ENCODE measurements around the gene TSEN34.

The TSEN34 gene

GRCh38 chr19:54153731-54154326 is 37.3 kb upstream of the TSEN34 start:
- POLR2A ChIA-PET, result interaction anchor here (8.0 kb wide), 1 partner anchor 16 kb away, joined by 87 read pairs; the partner anchor contains the start of gene CNOT3
- H3K27ac ChIP-seq (ENCODE audit: extremely low read depth, low read depth, low read length), result peak overlapping the region; percentile 2; the same call in 1 of the 2 replicates
- no peaks in the 10 kb centered on the region for H3K9me3 ChIP-seq (ENCODE audit: control insufficient read depth, insufficient read depth, low read depth, low read length)
- H3K4me3 ChIP-seq (ENCODE audit: low read depth, low read length), result no peak overlapping the region
- no peak for TF ChIP-seq CTCF (tag by site-specific recombination; IDR thresholded peaks at IDR 0.05)
- TF ChIP-seq ZBTB17 (tag by site-specific recombination; IDR thresholded peaks at IDR 0.05), result 0 out of 2 replicates have a peak, but pooled peaks have one; percentile 17
- no peak for TF ChIP-seq ZNF76 (tag by site-specific recombination; IDR thresholded peaks at IDR 0.05; ENCODE audit: borderline replicate concordance, low read depth)
- no peak for TF ChIP-seq ZNF292 (tag by site-specific recombination; IDR thresholded peaks at IDR 0.05; ENCODE audit: borderline replicate concordance, low read depth)
- CTCF ChIA-PET, result interaction anchor here (0.7 kb wide), 1 partner anchor 11 kb away, joined by 3 read pairs; no protein-coding TSS in a partner anchor
- peaks cover 51 to 89% of the 10 kb centered on the region in 2 experiments for H3K36me3 ChIP-seq (ENCODE audit: control insufficient read depth in 2 of 2, insufficient read depth in 1 of 2, low read length in 2 of 2)
- peaks cover 4% of the 10 kb centered on the region; the same call in 1 of the 2 replicates for H3K4me1 ChIP-seq (ENCODE audit: control insufficient read depth, insufficient read depth, low read length)

GRCh38 chr19:54154603-54155345 is 36.3 kb upstream of the TSEN34 start:
- Histone ChIP-seq H3K4me3 (ENCODE audit: low read depth, low read length) (no peak overlapping the region), H3K4me1 (ENCODE audit: control insufficient read depth, insufficient read depth, low read length) (peaks cover 4% of the 10 kb centered on the region; the same call in 1 of the 2 replicates), H3K9me3 (ENCODE audit: control insufficient read depth, insufficient read depth, low read depth, low read length) (no peaks in the 10 kb centered on the region), H3K27ac (ENCODE audit: extremely low read depth, low read depth, low read length) (peak overlapping the region; percentile 2; the same call in 1 of the 2 replicates), H3K36me3 (ENCODE audit: control insufficient read depth in 2 of 2, insufficient read depth in 1 of 2, low read length in 2 of 2) (peaks cover 43 to 79% of the 10 kb centered on the region in 2 experiments)
- TF ChIP-seq ZNF426 (tag by site-specific recombination; IDR thresholded peaks at IDR 0.05) (no peak), PRDM10 (tag by site-specific recombination; IDR thresholded peaks at IDR 0.05) (peak; percentile 85)
- CTCF ChIA-PET, result interaction anchor here (0.7 kb wide), 1 partner anchor 10 kb away, joined by 3 read pairs; no protein-coding TSS in a partner anchor
- POLR2A ChIA-PET, result interaction anchor here (1.8 to 8.0 kb wide), 3 partner anchors 11 to 36 kb away, joined by 4 to 87 read pairs (median 7); partner anchors contain the start of genes CNOT3 and TSEN34

GRCh38 chr19:54155694-54156093 is 35.4 kb upstream of the TSEN34 start:
- H3K9me3 ChIP-seq (ENCODE audit: control insufficient read depth, insufficient read depth, low read depth, low read length), result no peaks in the 10 kb centered on the region
- H3K27ac ChIP-seq (ENCODE audit: extremely low read depth, low read depth, low read length), result no peak overlapping the region
- H3K4me3 ChIP-seq (ENCODE audit: low read depth, low read length), result no peak overlapping the region
- H3K36me3 ChIP-seq (ENCODE audit: control insufficient read depth in 2 of 2, insufficient read depth in 1 of 2, low read length in 2 of 2), result peaks cover 39 to 70% of the 10 kb centered on the region in 2 experiments
- ChIA-PET POLR2A (interaction anchor here (0.8 to 2.7 kb wide), 4 partner anchors 12 to 35 kb away, joined by 3 to 23 read pairs (median 6); partner anchors contain the start of genes CNOT3, MBOAT7 and TSEN34), CTCF (interaction anchor here (0.6 kb wide), 1 partner anchor 72 kb away, joined by 4 read pairs; no protein-coding TSS in a partner anchor)
- H3K4me1 ChIP-seq (ENCODE audit: control insufficient read depth, insufficient read depth, low read length), result peaks cover 4% of the 10 kb centered on the region; the same call in 1 of the 2 replicates
- TF ChIP-seq ZBTB10 (tag by site-specific recombination; IDR thresholded peaks at IDR 0.05), result no peak
- no peak for TF ChIP-seq ZNF571 (tag by site-specific recombination; IDR thresholded peaks at IDR 0.05)
- 0 out of 2 replicates have a peak, but pooled peaks have one; percentile 28 for TF ChIP-seq GLIS2 (tag by site-specific recombination; IDR thresholded peaks at IDR 0.05)
- no peak for TF ChIP-seq ZXDB (tag by site-specific recombination; IDR thresholded peaks at IDR 0.05)
- TF ChIP-seq ZBTB8A (tag by site-specific recombination; IDR thresholded peaks at IDR 0.05), result no peak
- no peak for TF ChIP-seq ZNF639 (tag by site-specific recombination; IDR thresholded peaks at IDR 0.05)
- no peak for TF ChIP-seq MZF1 (tag by site-specific recombination; IDR thresholded peaks at IDR 0.05; ENCODE audit: borderline replicate concordance)
- TF ChIP-seq ZNF248 (tag by site-specific recombination; IDR thresholded peaks at IDR 0.05), result no peak
- no peak for TF ChIP-seq PATZ1 (tag by site-specific recombination; IDR thresholded peaks at IDR 0.05)
- TF ChIP-seq ZNF211 (tag by site-specific recombination; IDR thresholded peaks at IDR 0.05; ENCODE audit: low read depth), result no peak

All from HEK293 (cell line).